Ovary (tissue), 3 donors: ENCODE measurements around the gene RGS10.

ENCODE experiments used
- EP300 ChIP-seq: sonication (generic); formaldehyde crosslinking; IDR thresholded peaks from one replicate; pipeline ENCODE4 v1.6.1; 2017; ENCODE audit warnings: antibody characterized with exemption
- POLR2A ChIP-seq: fragments of 450-650 bp; IDR thresholded peaks from one replicate; pipeline ENCODE4 v1.6.1; 2017; ENCODE audit warnings: antibody characterized with exemption, mild to moderate bottlenecking, moderate library complexity
- TF ChIP-seq, protein P1 (sequence below), 3 donors: fragments of 450-650 bp in 2 of 3; fragments of 200-600 bp in 1 of 3; IDR thresholded peaks; one replicate each; pipeline versions ENCODE4 v1.5.1 to v1.8.0; 2016 to 2022; ENCODE audit warnings: antibody characterized with exemption in 3 of 3, mild to moderate bottlenecking in 1 of 3
- donor health status: DM: no; HTN: no; CAD: no.

DNA sequence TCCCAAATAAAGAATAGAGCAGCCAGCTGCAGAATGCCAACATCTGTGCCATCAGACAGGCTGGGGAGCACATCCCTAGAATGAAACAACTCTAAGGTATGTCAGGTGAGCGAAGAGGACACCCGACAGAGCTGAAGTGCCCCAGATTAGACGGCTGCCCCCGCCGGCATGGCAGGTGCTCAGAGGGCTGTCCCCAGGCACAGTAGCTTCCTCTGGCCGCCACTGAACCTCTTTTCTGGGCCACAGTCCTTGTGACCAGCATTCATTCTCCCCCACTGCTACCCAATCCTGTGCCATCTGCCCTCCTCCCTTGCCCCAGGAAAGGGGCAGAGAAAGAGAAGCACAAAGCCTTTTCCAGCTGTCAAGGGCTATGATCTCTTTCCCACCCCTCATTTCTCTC lies 41.7 kb downstream of the RGS10 start:
- TF ChIP-seq, protein P1, sequence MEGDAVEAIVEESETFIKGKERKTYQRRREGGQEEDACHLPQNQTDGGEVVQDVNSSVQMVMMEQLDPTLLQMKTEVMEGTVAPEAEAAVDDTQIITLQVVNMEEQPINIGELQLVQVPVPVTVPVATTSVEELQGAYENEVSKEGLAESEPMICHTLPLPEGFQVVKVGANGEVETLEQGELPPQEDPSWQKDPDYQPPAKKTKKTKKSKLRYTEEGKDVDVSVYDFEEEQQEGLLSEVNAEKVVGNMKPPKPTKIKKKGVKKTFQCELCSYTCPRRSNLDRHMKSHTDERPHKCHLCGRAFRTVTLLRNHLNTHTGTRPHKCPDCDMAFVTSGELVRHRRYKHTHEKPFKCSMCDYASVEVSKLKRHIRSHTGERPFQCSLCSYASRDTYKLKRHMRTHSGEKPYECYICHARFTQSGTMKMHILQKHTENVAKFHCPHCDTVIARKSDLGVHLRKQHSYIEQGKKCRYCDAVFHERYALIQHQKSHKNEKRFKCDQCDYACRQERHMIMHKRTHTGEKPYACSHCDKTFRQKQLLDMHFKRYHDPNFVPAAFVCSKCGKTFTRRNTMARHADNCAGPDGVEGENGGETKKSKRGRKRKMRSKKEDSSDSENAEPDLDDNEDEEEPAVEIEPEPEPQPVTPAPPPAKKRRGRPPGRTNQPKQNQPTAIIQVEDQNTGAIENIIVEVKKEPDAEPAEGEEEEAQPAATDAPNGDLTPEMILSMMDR (IDR thresholded peaks at IDR 0.05): no peak
- TF ChIP-seq POLR2A (no peak), EP300 (no peak)
